Right atrium auricular region (tissue), 2 donors: ENCODE measurements around the gene KRIT1. TPM values are rescaled to one million over a fixed set of nuclear protein-coding genes. Genes with fewer than 3 reads are reported as not detected.

Source experiments
- DNase-seq: peaks from one replicate; pipeline ENCODE4 v3.0.0-alpha.2; 2019; ENCODE audit warnings: low spot score
- H3K27ac ChIP-seq, 2 donors: fragments of 200-600 bp; sonication (generic); 1 replicate in 1 of 2; 2 replicates in 1 of 2; pipeline ENCODE4 v1.5.1; 2016 to 2019
- H3K27me3 ChIP-seq, 2 donors: fragments of 200-600 bp; sonication (generic); one replicate each; pipeline versions ENCODE4 v1.5.1 to v1.6.0; 2017 to 2019
- H3K36me3 ChIP-seq: fragments of 200-600 bp; sonication (generic); one replicate; pipeline ENCODE4 v1.5.1; 2016
- H3K4me1 ChIP-seq, 2 donors: fragments of 200-600 bp; sonication (generic); one replicate each; pipeline versions ENCODE4 v1.5.1 to v1.6.0; 2017 to 2019
- H3K4me3 ChIP-seq, 2 donors: fragments of 200-600 bp; sonication (generic); 1 replicate in 1 of 2; 2 replicates in 1 of 2; pipeline ENCODE4 v1.5.1; 2017 to 2019; ENCODE audit warnings: mild to moderate bottlenecking in 1 of 2, moderate library complexity in 1 of 2
- H3K9me3 ChIP-seq, 2 donors: fragments of 200-600 bp; sonication (generic); one replicate each; pipeline ENCODE4 v1.5.1; 2019
- total RNA-seq, 2 donors: library from RNA; depleted of rRNA; stranded (reverse); fragments of >200 nt; gene quantifications; one replicate each; pipeline ENCODE4 v1.1.0, GENCODE V29; 2016
- TF ChIP-seq, protein P1 (sequence below), 2 donors: fragments of 200-600 bp; sonication (generic); IDR thresholded peaks; one replicate each; pipeline ENCODE4 v1.5.1; 2019; ENCODE audit warnings: antibody characterized with exemption in 2 of 2

Gene KRIT1
- total RNA-seq, 2 donors from 2014 or later: 35.2 to 56.4 TPM

DNA sequence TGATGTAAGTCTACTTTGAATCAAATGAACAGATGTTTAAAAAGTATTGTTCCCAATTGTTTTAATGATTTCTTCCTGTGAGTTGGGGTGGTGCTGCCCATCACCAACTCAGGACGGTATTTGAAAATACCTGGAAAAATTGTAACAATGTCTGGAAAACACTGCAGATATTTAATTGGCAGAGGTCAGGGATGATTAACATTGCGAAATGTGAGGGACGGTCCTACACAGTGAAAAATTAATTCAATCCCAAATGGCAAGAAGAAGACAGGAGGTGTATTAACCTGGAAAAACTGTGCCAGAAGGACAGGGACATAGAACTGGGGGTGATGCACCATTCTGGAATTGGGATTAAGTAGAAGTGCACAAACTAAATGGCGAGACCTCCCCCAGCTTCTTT, 29.6 kb upstream of the KRIT1 start:
- Histone ChIP-seq H3K4me1 (peaks cover 0 to 10% of the 10 kb centered on the region in 2 donors), H3K4me3 (no peak overlapping the region), H3K27me3 (no peaks in the 10 kb centered on the region), H3K36me3 (no peaks in the 10 kb centered on the region), H3K27ac (no peak overlapping the region), H3K9me3 (no peaks in the 10 kb centered on the region)
- TF ChIP-seq, protein P1, sequence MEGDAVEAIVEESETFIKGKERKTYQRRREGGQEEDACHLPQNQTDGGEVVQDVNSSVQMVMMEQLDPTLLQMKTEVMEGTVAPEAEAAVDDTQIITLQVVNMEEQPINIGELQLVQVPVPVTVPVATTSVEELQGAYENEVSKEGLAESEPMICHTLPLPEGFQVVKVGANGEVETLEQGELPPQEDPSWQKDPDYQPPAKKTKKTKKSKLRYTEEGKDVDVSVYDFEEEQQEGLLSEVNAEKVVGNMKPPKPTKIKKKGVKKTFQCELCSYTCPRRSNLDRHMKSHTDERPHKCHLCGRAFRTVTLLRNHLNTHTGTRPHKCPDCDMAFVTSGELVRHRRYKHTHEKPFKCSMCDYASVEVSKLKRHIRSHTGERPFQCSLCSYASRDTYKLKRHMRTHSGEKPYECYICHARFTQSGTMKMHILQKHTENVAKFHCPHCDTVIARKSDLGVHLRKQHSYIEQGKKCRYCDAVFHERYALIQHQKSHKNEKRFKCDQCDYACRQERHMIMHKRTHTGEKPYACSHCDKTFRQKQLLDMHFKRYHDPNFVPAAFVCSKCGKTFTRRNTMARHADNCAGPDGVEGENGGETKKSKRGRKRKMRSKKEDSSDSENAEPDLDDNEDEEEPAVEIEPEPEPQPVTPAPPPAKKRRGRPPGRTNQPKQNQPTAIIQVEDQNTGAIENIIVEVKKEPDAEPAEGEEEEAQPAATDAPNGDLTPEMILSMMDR (IDR thresholded peaks at IDR 0.05): no peak
- DNase-seq: no peak

DNA sequence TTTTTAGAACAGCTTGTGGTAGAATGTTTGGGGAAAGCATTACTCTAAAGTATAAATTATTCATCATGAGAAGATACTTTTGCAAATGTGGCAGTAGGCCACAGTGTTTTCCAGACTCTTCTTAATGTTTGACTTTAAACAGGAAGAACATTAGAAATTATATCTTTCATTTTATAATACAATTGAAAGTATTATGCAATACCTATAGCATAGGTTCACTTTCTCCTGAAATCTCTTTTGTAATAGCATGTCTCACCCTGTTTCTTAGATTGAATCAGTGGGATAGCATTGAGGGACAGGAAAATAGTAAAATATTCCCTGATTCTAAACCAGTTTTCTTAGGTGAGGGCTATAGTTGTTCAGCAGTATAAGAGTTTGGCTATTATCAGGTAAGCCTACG, 23.2 kb upstream of the KRIT1 start:
- Histone ChIP-seq H3K36me3 (no peaks in the 10 kb centered on the region), H3K27me3 (no peaks in the 10 kb centered on the region), H3K27ac (no peak overlapping the region), H3K9me3 (no peaks in the 10 kb centered on the region), H3K4me3 (no peak overlapping the region), H3K4me1 (no peaks in the 10 kb centered on the region)
- TF ChIP-seq, protein P1 (IDR thresholded peaks at IDR 0.05): no peak
- no peak for DNase-seq

DNA sequence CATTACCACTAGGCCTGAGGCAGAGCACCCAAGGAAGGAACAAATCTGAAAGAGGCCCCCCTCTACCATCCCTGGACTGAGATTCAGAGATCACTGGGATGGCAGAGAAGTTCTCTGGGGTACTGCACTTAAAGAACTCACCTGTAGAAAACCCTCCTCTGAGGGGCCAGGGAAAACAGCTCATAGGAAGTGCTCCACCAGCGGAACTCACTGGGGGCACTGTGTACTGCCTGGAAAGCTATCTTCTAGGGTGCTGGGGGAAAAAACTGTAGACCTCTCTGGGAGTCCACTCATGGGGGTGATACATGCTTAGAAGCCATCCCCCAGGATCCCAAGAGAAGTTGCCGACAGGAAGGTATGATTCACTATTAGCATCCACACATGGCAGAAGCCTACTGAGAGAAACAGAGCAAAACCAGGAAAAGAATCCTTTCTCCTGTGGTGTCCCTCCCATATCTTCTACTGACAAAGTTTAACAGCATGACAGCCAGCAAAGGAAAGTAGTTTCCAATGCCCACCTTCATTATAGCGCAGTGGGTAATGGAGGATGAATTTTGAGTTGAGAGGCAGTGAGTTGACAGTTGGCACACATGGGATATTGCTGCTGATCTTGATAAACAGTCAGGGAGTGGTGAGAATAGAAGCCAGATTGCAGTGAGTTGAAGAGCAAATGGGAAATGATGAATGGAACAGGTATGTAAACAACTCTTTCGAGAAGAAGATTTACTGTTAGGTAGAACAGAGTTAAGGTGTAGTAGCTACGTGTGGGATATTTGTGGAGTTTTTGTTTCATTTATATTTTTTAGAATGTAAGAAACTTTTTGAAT, 20.9 kb upstream of the KRIT1 start:
- Histone ChIP-seq H3K4me1 (no peaks in the 10 kb centered on the region), H3K27ac (no peak overlapping the region), H3K27me3 (no peaks in the 10 kb centered on the region), H3K36me3 (no peaks in the 10 kb centered on the region), H3K4me3 (no peak overlapping the region), H3K9me3 (no peaks in the 10 kb centered on the region)
- no peak for DNase-seq
- TF ChIP-seq, protein P1 (IDR thresholded peaks at IDR 0.05): no peak

DNA sequence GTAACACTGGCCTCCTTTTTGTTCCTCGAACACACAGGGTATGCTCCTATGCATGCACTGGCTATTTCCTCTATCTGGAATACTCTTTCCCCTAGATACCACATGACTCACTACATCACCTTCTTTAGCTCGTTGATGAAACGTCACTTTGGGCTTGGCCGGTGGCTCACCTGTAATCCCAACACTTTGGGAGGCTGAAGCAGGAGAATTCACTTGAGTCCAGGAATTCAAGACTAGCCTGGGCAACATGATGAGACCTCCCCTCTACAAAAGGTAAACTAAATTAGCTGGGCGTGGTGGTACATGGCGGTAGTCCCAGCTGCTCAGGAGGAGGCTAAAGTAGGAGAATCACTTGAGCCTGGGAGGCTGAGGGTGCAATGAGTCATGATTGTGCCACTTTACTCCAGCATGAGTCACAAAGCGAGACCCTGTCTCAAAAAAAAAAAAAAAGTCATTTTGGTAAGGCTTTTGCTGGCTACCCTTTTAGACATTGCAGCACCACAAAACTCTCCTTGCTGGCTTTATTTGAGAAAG, 14.6 kb upstream of the KRIT1 start:
- Histone ChIP-seq H3K4me1 (peaks cover 0 to 2% of the 10 kb centered on the region in 2 donors), H3K27ac (no peak overlapping the region), H3K4me3 (no peak overlapping the region), H3K36me3 (no peaks in the 10 kb centered on the region), H3K9me3 (no peaks in the 10 kb centered on the region), H3K27me3 (no peaks in the 10 kb centered on the region)
- TF ChIP-seq, protein P1 (IDR thresholded peaks at IDR 0.05): no peak
- DNase-seq: no peak

DNA sequence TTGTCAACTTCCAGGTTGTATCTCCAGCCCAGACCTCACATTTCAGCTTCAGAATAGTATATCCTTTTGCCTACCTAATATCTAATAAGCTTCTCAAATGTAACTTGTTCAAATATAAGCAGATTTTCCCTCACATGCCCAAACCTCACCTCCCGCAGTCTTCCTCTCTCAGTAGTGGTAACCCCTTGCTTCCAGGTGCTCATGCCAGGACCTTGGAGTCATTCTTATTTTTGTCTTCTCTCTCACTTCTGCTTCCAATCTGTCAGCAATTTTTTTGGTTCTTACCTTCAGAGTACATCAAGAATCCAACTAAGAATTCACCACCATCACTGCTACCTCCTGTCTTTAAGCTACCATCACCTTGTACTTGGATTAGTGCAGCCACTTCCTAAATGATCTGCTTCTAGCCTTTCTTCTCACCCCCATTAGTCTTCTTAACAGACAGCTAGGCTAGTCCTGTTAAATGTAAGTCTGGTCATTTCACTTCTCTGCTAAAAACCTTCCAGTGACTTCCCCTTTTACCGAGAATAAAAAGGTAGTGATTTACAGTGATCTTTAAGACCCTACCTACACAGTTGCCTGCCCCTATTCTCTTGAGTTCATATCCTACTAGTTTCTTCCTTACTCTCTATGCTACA, 14.0 kb upstream of the KRIT1 start:
- Histone ChIP-seq H3K4me3 (no peak overlapping the region), H3K27me3 (no peaks in the 10 kb centered on the region), H3K4me1 (peaks cover 0 to 8% of the 10 kb centered on the region in 2 donors), H3K9me3 (no peaks in the 10 kb centered on the region), H3K36me3 (no peaks in the 10 kb centered on the region), H3K27ac (no peak overlapping the region)
- TF ChIP-seq, protein P1 (IDR thresholded peaks at IDR 0.05): no peak
- no peak for DNase-seq
